ENCODE data around the gene NQO2. TPM values are rescaled to one million over a fixed set of nuclear protein-coding genes. Genes with fewer than 3 reads are reported as not detected.

The NQO2 gene
- total and polyA plus RNA-seq, 2 of the 13 experiments (the other 11 are each of a cell fraction or from before 2014, with no cell fraction given): 32.2 to 56.5 TPM

- TF ChIP-seq ELK4 (CRISPR knock-in tag; IDR thresholded peaks at IDR 0.05; ENCODE audit: borderline replicate concordance) (no peak), JUN (CRISPR knock-in tag; IDR thresholded peaks at IDR 0.05) (0 out of 2 replicates have a peak, but pooled peaks have one; percentile 44), SKIL (CRISPR knock-in tag; IDR thresholded peaks at IDR 0.05; ENCODE audit: borderline replicate concordance) (peak; percentile 39; the same call in 1 of the 2 replicates), RFXAP (CRISPR knock-in tag; IDR thresholded peaks at IDR 0.05; ENCODE audit: borderline replicate concordance) (peak; percentile 58; the same call in 1 of the 2 replicates), FOXO1 (CRISPR knock-in tag; IDR thresholded peaks at IDR 0.05) (peak; percentile 48; the same call in 1 of the 2 replicates), ZNF7 (CRISPR knock-in tag; IDR thresholded peaks at IDR 0.05) (no peak), ZNF503 (CRISPR knock-in tag; IDR thresholded peaks at IDR 0.05) (peak; percentile 68; the same call in 1 of the 2 replicates), TFDP1 (CRISPR knock-in tag; IDR thresholded peaks at IDR 0.05; ENCODE audit: borderline replicate concordance) (peak; percentile 69; the same call in 1 of the 2 replicates), ZKSCAN8 (CRISPR knock-in tag; IDR thresholded peaks at IDR 0.05; ENCODE audit: borderline replicate concordance) (no peak), ZNF124 (CRISPR knock-in tag; IDR thresholded peaks at IDR 0.05) (no peak), ZNF431 (CRISPR knock-in tag; IDR thresholded peaks at IDR 0.05; ENCODE audit: borderline replicate concordance, low read depth) (peak; percentile 21; the same call in 1 of the 2 replicates), NFKBIZ (CRISPR knock-in tag; IDR thresholded peaks at IDR 0.05) (0 out of 2 replicates have a peak, but pooled peaks have one; percentile 36), RBFOX2 (IDR thresholded peaks at IDR 0.05; ENCODE audit: low read depth, low read length) (peak; percentile 96), HNF1B (CRISPR knock-in tag; IDR thresholded peaks at IDR 0.05) (peak; percentile 84), ZBTB21 (CRISPR knock-in tag; IDR thresholded peaks at IDR 0.05) (peak; percentile 48; the same call in 1 of the 2 replicates)
Measured at GRCh38 chr6:3063733-3064700, 64.3 kb downstream of the NQO2 start (continued).
